Astrocyte (in vitro differentiated cells and primary cell): ENCODE results near the gene P3H1.

Source experiments
- CTCF ChIP-seq: IDR thresholded peaks from 2 replicates; pipeline ENCODE4 v1.5.1; 2011; ENCODE audit warnings: low read depth, mild to moderate bottlenecking, inconsistent platforms, low read length, moderate library complexity; ENCODE audit not compliant: insufficient read depth
- EZH2 ChIP-seq: IDR thresholded peaks from 2 replicates; pipeline ENCODE4 v1.6.1; 2012; ENCODE audit warnings: mild to moderate bottlenecking, low read length, inconsistent platforms; ENCODE audit not compliant: insufficient read depth

DNA sequence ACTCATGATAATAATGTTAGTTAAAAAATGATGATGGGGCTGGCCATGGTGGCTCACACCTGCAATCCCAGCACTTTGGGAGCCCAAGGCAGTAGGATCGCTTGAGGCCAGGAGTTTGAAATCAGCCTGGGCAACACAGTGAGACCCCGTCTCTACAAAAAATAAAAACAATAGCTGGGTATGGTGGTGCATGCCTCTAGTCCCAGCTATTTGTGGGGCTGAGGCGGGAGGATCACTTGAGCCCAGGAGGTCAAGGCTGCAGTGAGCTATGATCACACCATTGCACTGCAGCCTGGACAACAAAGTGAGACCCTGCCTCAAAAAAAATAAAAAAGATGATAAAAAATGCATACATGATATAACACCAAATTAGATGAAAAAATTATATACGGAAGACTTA is 5.3 kb downstream of the P3H1 start:
- TF ChIP-seq CTCF: no peak
- no peak for TF ChIP-seq EZH2
